Mesenchymal stem cell (in vitro differentiated cells and primary cell): Measurements from ENCODE around the gene CAMTA1.

Experiments
- DNase-seq: peaks from one replicate; pipeline ENCODE4 v3.0.0-alpha.2; 2013
- H2AFZ ChIP-seq: one replicate; pipeline ENCODE4 v1.6.1; 2013; ENCODE audit warnings: low read depth, mild to moderate bottlenecking, control low read depth, inconsistent platforms, low read length, moderate library complexity
- H2AK5ac ChIP-seq: 2 replicates; pipeline ENCODE4 v1.6.1; 2013; ENCODE audit warnings: low read length, moderate library complexity, mild to moderate bottlenecking, inconsistent platforms; ENCODE audit not compliant: severe bottlenecking
- H2BK120ac ChIP-seq: one replicate; pipeline ENCODE4 v1.6.1; 2013; ENCODE audit warnings: low read depth, mild to moderate bottlenecking, inconsistent platforms, low read length, moderate library complexity
- H2BK12ac ChIP-seq, 2 experiments: one replicate each; pipeline ENCODE4 v1.6.1; 2013; ENCODE audit warnings: inconsistent platforms in 2 of 2, low read length in 2 of 2, mild to moderate bottlenecking in 2 of 2, moderate library complexity in 2 of 2, control low read depth in 1 of 2
- H2BK15ac ChIP-seq: one replicate; pipeline ENCODE4 v1.6.1; 2013; ENCODE audit warnings: mild to moderate bottlenecking, low read depth, inconsistent platforms; ENCODE audit not compliant: poor library complexity, severe bottlenecking
- H2BK5ac ChIP-seq: 2 replicates; pipeline ENCODE4 v1.6.1; 2013; ENCODE audit warnings: low read depth, mild to moderate bottlenecking, low read length, control low read depth, inconsistent platforms; ENCODE audit not compliant: poor library complexity, severe bottlenecking
- H3K14ac ChIP-seq, 2 experiments: one replicate each; pipeline ENCODE4 v1.6.1; 2013; ENCODE audit warnings: inconsistent platforms in 2 of 2, low read length in 2 of 2, control low read depth in 1 of 2, mild to moderate bottlenecking in 1 of 2, moderate library complexity in 1 of 2
- H3K18ac ChIP-seq, 2 experiments: one replicate each; pipeline ENCODE4 v1.6.1; 2013; ENCODE audit warnings: inconsistent platforms in 2 of 2, low read length in 2 of 2, control low read depth in 1 of 2, low read depth in 1 of 2, mild to moderate bottlenecking in 1 of 2
- H3K23ac ChIP-seq, 2 experiments: one replicate each; pipeline ENCODE4 v1.6.1; 2013; ENCODE audit warnings: inconsistent platforms in 2 of 2, low read length in 2 of 2, mild to moderate bottlenecking in 2 of 2, moderate library complexity in 2 of 2, control low read depth in 1 of 2
- H3K27ac ChIP-seq: 2 replicates; pipeline ENCODE4 v1.5.1; 2013; ENCODE audit warnings: mild to moderate bottlenecking, moderate library complexity, low read length, control low read depth, inconsistent platforms; ENCODE audit not compliant: poor library complexity, severe bottlenecking
- H3K27me3 ChIP-seq, 2 experiments: 2 replicates each; pipeline versions ENCODE4 v1.6.1 to v1.7.0; 2013; ENCODE audit warnings: low read length in 2 of 2, mild to moderate bottlenecking in 2 of 2, moderate library complexity in 2 of 2, control low read depth in 1 of 2, inconsistent platforms in 1 of 2; ENCODE audit not compliant: control insufficient read depth in 1 of 2, insufficient read depth in 1 of 2
- H3K36me3 ChIP-seq, 2 experiments: 2 replicates each; pipeline versions ENCODE4 v1.6.1 to v1.7.0; 2013; ENCODE audit warnings: low read length in 2 of 2, control low read depth in 1 of 2, inconsistent platforms in 1 of 2, low read depth in 1 of 2, mild to moderate bottlenecking in 1 of 2; ENCODE audit not compliant: insufficient read depth in 2 of 2, control insufficient read depth in 1 of 2
- H3K4ac ChIP-seq, 2 experiments: one replicate each; pipeline ENCODE4 v1.6.1; 2013; ENCODE audit warnings: inconsistent platforms in 2 of 2, low read length in 2 of 2, mild to moderate bottlenecking in 2 of 2, moderate library complexity in 2 of 2, control low read depth in 1 of 2, low read depth in 1 of 2
- H3K4me1 ChIP-seq: 2 replicates; pipeline ENCODE4 v1.6.1; 2013; ENCODE audit warnings: low read depth, low read length, control low read depth; ENCODE audit not compliant: control insufficient read depth, insufficient read depth
- H3K4me2 ChIP-seq: 2 replicates; pipeline ENCODE4 v1.6.1; 2013; ENCODE audit warnings: low read length, mild to moderate bottlenecking, inconsistent platforms; ENCODE audit not compliant: poor library complexity, severe bottlenecking
- H3K4me3 ChIP-seq, 2 experiments: 2 replicates each; pipeline versions ENCODE4 v1.5.1 to v1.7.0; 2013; ENCODE audit warnings: low read length in 2 of 2, mild to moderate bottlenecking in 2 of 2, control low read depth in 1 of 2, low read depth in 1 of 2; ENCODE audit not compliant: insufficient read depth in 1 of 2
- H3K79me1 ChIP-seq: replicated peaks from 2 replicates; pipeline ENCODE4 v1.6.1; 2013; ENCODE audit warnings: mild to moderate bottlenecking, control low read depth, low read length, inconsistent platforms; ENCODE audit not compliant: poor library complexity, severe bottlenecking
- H3K9ac ChIP-seq: 2 replicates; pipeline ENCODE4 v1.7.0; 2013; ENCODE audit warnings: mild to moderate bottlenecking, low read length, moderate library complexity
- H3K9me3 ChIP-seq: 2 replicates; pipeline ENCODE4 v1.7.0; 2013; ENCODE audit warnings: mild to moderate bottlenecking, low read length; ENCODE audit not compliant: control insufficient read depth
- H4K8ac ChIP-seq: one replicate; pipeline ENCODE4 v1.6.1; 2013; ENCODE audit warnings: inconsistent platforms, mild to moderate bottlenecking, low read length, moderate library complexity
- H4K91ac ChIP-seq: one replicate; pipeline ENCODE4 v1.6.1; 2013; ENCODE audit warnings: mild to moderate bottlenecking, low read length, inconsistent platforms
- WGBS: methylation state at CpG from one replicate; pipeline ENCODE4 v1.1.7; 2013; ENCODE audit warnings: mixed read lengths; 5-methylcytosine and 5-hydroxymethylcytosine counted together

The CAMTA1 gene

DNA sequence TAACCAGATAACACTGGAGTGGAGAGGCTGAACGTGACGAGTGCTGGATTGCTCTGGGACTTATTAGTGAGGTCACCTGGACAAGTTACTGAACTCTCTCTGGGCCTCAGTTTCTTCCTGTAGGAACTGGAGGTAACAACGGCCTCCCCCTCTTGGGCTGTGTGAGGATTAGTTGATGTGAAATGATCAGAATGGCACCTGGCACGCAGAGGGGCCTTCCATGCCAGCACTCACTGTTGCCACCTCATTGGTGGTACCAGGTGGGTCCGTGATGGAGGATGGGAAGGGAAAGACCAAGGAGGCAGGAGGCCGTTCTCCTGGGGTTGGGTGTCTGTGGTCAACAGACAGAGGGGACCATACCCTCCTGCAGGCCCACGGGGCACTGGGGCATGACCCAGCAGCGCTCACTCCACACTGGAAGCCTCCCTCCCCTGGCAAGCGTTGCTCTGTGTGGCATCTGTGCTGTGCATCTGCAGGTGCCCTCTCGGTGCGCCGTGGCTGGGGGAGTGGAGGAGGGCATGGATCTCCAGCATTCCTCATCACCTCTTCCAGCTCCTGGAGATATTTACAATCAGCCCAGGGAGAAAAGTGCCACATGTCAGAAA lies 636.3 kb downstream of the CAMTA1 start:
- H3K79me1 ChIP-seq: no peaks in the 10 kb centered on the region
- H3K9me3 ChIP-seq: peaks cover 4% of the 10 kb centered on the region
- 93% methylated on average over 12 of the region's 12 CpGs for WGBS
- H2BK15ac ChIP-seq: no peak overlapping the region
- no peaks in the 10 kb centered on the region for H3K36me3 ChIP-seq
- no peak overlapping the region for H3K27ac ChIP-seq
- H2BK5ac ChIP-seq: no peak overlapping the region
- no peak overlapping the region for H3K23ac ChIP-seq
- H2BK12ac ChIP-seq: no peak overlapping the region
- no peak overlapping the region for H3K4me3 ChIP-seq
- H3K4me2 ChIP-seq: no peak overlapping the region
- peaks cover 13% of the 10 kb centered on the region for H3K4me1 ChIP-seq
- H3K18ac ChIP-seq: no peak overlapping the region
- peaks cover 0 to 6% of the 10 kb centered on the region in 2 experiments for H3K27me3 ChIP-seq
- H4K91ac ChIP-seq: no peak overlapping the region
- H2AFZ ChIP-seq: no peak overlapping the region
- no peak overlapping the region for H3K4ac ChIP-seq
- no peak for DNase-seq
- H2BK120ac ChIP-seq: no peak overlapping the region
- H2AK5ac ChIP-seq: no peak overlapping the region
- H3K14ac ChIP-seq: peak overlapping the region in 1 of 2 experiments; percentile 2
- no peak overlapping the region for H3K9ac ChIP-seq
- no peak overlapping the region for H4K8ac ChIP-seq

DNA sequence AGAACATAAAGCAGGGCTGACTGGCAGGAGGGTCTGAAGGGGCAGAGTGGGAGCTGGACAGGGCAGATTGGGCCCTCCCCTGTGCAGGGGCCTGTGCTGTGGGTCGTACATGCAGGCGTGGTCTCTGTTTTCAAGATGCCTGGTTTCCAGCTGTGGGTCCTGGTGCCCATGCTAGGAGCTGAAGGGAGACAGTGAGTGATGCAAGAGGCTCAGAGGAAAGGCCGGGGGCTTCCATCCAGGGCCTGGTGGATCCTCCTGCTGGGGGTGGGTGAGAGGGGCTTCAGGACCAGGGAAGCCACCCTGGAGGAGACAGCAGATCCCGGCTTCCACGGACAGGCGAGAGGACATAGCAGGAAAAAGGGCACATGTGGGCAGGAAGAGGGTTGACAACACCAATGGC lies 636.8 kb downstream of the CAMTA1 start:
- Histone ChIP-seq H3K9ac (no peak overlapping the region), H3K79me1 (no peaks in the 10 kb centered on the region), H3K14ac (no peak overlapping the region), H3K23ac (no peak overlapping the region), H3K9me3 (peaks cover 4% of the 10 kb centered on the region), H3K4ac (no peak overlapping the region), H3K4me2 (no peak overlapping the region), H3K27me3 (peaks cover 0 to 6% of the 10 kb centered on the region in 2 experiments), H2AFZ (no peak overlapping the region), H4K91ac (no peak overlapping the region), H2BK5ac (no peak overlapping the region), H2AK5ac (no peak overlapping the region), H3K4me3 (no peak overlapping the region), H2BK15ac (no peak overlapping the region), H2BK120ac (no peak overlapping the region), H4K8ac (no peak overlapping the region), H3K36me3 (no peaks in the 10 kb centered on the region), H3K27ac (no peak overlapping the region), H2BK12ac (no peak overlapping the region), H3K4me1 (peaks cover 15% of the 10 kb centered on the region), H3K18ac (no peak overlapping the region)
- no peak for DNase-seq
- 93% methylated on average over 6 of the region's 6 CpGs for WGBS

DNA sequence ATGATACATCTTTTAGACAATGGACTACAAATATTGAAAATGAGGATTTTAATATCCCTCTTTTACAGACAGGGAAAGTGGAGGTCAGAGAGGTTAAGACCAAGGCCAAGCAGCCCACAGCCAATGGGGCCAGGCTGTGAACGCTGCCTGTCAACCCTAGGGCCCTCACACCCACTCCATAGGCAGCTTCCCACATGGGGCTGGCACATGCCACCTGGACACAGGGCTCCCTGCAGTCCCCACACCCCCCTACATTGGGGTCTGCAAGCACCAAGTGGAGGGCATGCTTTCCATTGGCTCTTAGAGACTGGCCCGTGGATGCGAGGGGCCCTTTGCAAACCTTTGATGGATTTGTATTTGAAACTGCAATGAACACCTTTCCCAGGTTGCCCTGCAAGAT lies 637.3 kb downstream of the CAMTA1 start:
- H4K91ac ChIP-seq: no peak overlapping the region
- H2BK5ac ChIP-seq: no peak overlapping the region
- H3K27ac ChIP-seq: no peak overlapping the region
- no peak overlapping the region for H3K9ac ChIP-seq
- H3K4me2 ChIP-seq: no peak overlapping the region
- H3K23ac ChIP-seq: no peak overlapping the region
- H3K4me1 ChIP-seq: peaks cover 16% of the 10 kb centered on the region
- H3K4me3 ChIP-seq: no peak overlapping the region
- no peak overlapping the region for H3K4ac ChIP-seq
- H2AFZ ChIP-seq: no peak overlapping the region
- H2BK120ac ChIP-seq: no peak overlapping the region
- no peak overlapping the region for H2AK5ac ChIP-seq
- no peak overlapping the region for H3K18ac ChIP-seq
- WGBS: 92% methylated on average over 3 of the region's 3 CpGs
- peaks cover 0 to 7% of the 10 kb centered on the region in 2 experiments for H3K27me3 ChIP-seq
- H3K14ac ChIP-seq: no peak overlapping the region
- no peak overlapping the region for H2BK12ac ChIP-seq
- no peak overlapping the region for H2BK15ac ChIP-seq
- peaks cover 4% of the 10 kb centered on the region for H3K9me3 ChIP-seq
- H4K8ac ChIP-seq: no peak overlapping the region
- DNase-seq: no peak
- no peaks in the 10 kb centered on the region for H3K79me1 ChIP-seq
- no peaks in the 10 kb centered on the region for H3K36me3 ChIP-seq

DNA sequence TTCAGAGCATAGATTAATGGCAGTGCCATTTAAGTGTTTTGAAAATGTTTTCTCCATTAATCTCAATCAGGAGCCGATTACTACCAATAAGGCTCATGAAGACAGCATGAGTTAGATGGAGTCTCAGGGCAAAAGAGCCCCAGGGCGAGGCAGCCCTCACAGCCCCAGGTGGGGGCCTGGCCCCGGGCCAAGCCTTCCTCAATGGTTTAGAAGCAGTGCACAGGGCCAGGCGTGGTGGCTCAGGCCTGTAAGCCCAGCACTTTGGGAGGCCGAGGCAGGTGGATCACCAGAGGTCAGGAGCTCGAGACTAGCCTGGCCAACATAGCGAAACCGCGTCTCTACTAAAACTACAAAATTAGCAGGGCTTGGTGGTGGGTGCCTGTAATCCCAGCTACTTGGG lies 637.7 kb downstream of the CAMTA1 start:
- Histone ChIP-seq H3K36me3 (no peaks in the 10 kb centered on the region), H3K23ac (no peak overlapping the region), H3K79me1 (no peaks in the 10 kb centered on the region), H3K4me1 (peaks cover 19% of the 10 kb centered on the region), H3K27ac (no peak overlapping the region), H2BK15ac (no peak overlapping the region), H3K27me3 (peaks cover 0 to 11% of the 10 kb centered on the region in 2 experiments), H4K8ac (no peak overlapping the region), H3K14ac (no peak overlapping the region), H2BK120ac (no peak overlapping the region), H3K9me3 (no peaks in the 10 kb centered on the region), H2AFZ (no peak overlapping the region), H2BK12ac (no peak overlapping the region), H2BK5ac (no peak overlapping the region), H2AK5ac (no peak overlapping the region), H3K4me3 (no peak overlapping the region), H3K18ac (no peak overlapping the region), H3K4me2 (no peak overlapping the region), H4K91ac (no peak overlapping the region), H3K4ac (no peak overlapping the region), H3K9ac (no peak overlapping the region)
- 93% methylated on average over 9 of the region's 9 CpGs for WGBS
- no peak for DNase-seq
